HepG2 (cell line): Measurements from ENCODE around the gene LITAFD. TPM values are rescaled to one million over a fixed set of nuclear protein-coding genes. Genes with fewer than 3 reads are reported as not detected.
A peak's percentile ranks its signal among the peaks of the same experiment; 100 is the strongest.

Source experiments
- CSRNP2 ChIP-seq: sonication (generic); formaldehyde crosslinking; conservative IDR thresholded peaks from 2 replicates; pipeline ENCODE4 v1.8.0; 2022; ENCODE audit warnings: low read depth, missing genetic modification reagents
- HHEX ChIP-seq: IDR thresholded peaks from 2 replicates; pipeline ENCODE4 v1.6.1; 2016; ENCODE audit warnings: control low read depth
- KAT8 ChIP-seq: IDR thresholded peaks from 2 replicates; pipeline ENCODE4 v1.6.1; 2016; ENCODE audit warnings: missing genetic modification reagents, missing compliant biosample characterization
- PATZ1 ChIP-seq: sonication (generic); formaldehyde crosslinking; IDR thresholded peaks from 2 replicates; pipeline ENCODE4 v1.4.0; 2020; ENCODE audit warnings: missing genetic modification reagents
- ZBTB2 ChIP-seq: sonication (generic); formaldehyde crosslinking; IDR thresholded peaks from 2 replicates; pipeline ENCODE4 v1.8.0; 2022; ENCODE audit warnings: low read depth, missing genetic modification reagents
- ZBTB46 ChIP-seq: sonication (generic); formaldehyde crosslinking; IDR thresholded peaks from 2 replicates; pipeline ENCODE4 v1.4.0; 2020; ENCODE audit warnings: mild to moderate bottlenecking, missing genetic modification reagents, borderline replicate concordance
- ZBTB7A ChIP-seq: sonication (generic); formaldehyde crosslinking; IDR thresholded peaks from 2 replicates; pipeline ENCODE4 v1.8.0; 2022; ENCODE audit warnings: mild to moderate bottlenecking, missing genetic modification reagents
- ZHX2 ChIP-seq, 2 experiments: sonication (generic) in 1 of 2; formaldehyde crosslinking in 1 of 2; IDR thresholded peaks; 2 replicates each; pipeline versions ENCODE4 v1.6.1 to v1.9.0; 2014 to 2022; ENCODE audit warnings: antibody characterized with exemption in 1 of 2, borderline replicate concordance in 1 of 2, inconsistent platforms in 1 of 2, low read depth in 1 of 2, missing genetic modification reagents in 1 of 2
- ZNF10 ChIP-seq: sonication (generic); formaldehyde crosslinking; IDR thresholded peaks from 2 replicates; pipeline ENCODE4 v1.4.0; 2020; ENCODE audit warnings: mild to moderate bottlenecking, low read depth, missing genetic modification reagents, borderline replicate concordance
- ZNF30 ChIP-seq: sonication (generic); formaldehyde crosslinking; IDR thresholded peaks from 2 replicates; pipeline ENCODE4 v1.5.0; 2020; ENCODE audit warnings: mild to moderate bottlenecking, missing genetic modification reagents
- ZNF788 ChIP-seq: sonication (generic); formaldehyde crosslinking; IDR thresholded peaks from 2 replicates; pipeline ENCODE4 v1.5.0; 2020; ENCODE audit warnings: mild to moderate bottlenecking, missing genetic modification reagents, borderline replicate concordance
- ZSCAN12 ChIP-seq: sonication (generic); formaldehyde crosslinking; IDR thresholded peaks from 2 replicates; pipeline ENCODE4 v1.9.0; 2021; ENCODE audit warnings: mild to moderate bottlenecking, missing genetic modification reagents
- ZSCAN29 ChIP-seq: sonication (generic); formaldehyde crosslinking; conservative IDR thresholded peaks from 2 replicates; pipeline ENCODE4 v1.4.0; 2020; ENCODE audit warnings: mild to moderate bottlenecking, missing genetic modification reagents
- polyA plus RNA-seq, 8 experiments: library from polyadenylated mRNA; depleted of rRNA in 3 of 8; stranded (reverse) in 7 of 8; unstranded in 1 of 8; fragments of >200 nt; fragmentation: Illumina TruSeq in 4 of 8; extraction: Trizol in 4 of 8; gene quantifications; 2 replicates each; pipeline versions ENCODE4 v1.2.1 to v1.2.3, GENCODE V29; 2011 to 2016; ENCODE audit warnings: low read depth in 4 of 8, missing spikeins in 1 of 8, mixed read lengths in 1 of 8; ENCODE audit not compliant: insufficient read depth in 1 of 8
- total RNA-seq, 5 experiments: library from RNA; depleted of rRNA; stranded (reverse); fragments of >200 nt; fragmentation: Illumina TruSeq; extraction: Trizol; gene quantifications; 2 replicates each; pipeline ENCODE4 v1.2.3, GENCODE V29; 2016; ENCODE audit warnings: low read depth in 1 of 5

The LITAFD gene
- total and polyA plus RNA-seq, 2 of the 13 experiments (the other 11 are each of a cell fraction or from before 2014, with no cell fraction given) = not detected

- peak; percentile 100 for TF ChIP-seq PATZ1 (CRISPR knock-in tag)
- TF ChIP-seq ZSCAN29 (CRISPR knock-in tag) = peak; percentile 96
- TF ChIP-seq ZNF30 (CRISPR knock-in tag) = no peak
- TF ChIP-seq KAT8 (CRISPR knock-in tag) = peak; percentile 90
- peak; percentile 66; the same call in 1 of the 2 replicates for TF ChIP-seq ZHX2 (IDR thresholded peaks at IDR 0.05; ENCODE audit: low read depth)
- TF ChIP-seq ZHX2 (CRISPR knock-in tag; IDR thresholded peaks at IDR 0.05; ENCODE audit: borderline replicate concordance) = peak; percentile 48; the same call in 1 of the 2 replicates
- TF ChIP-seq HHEX (CRISPR knock-in tag) = 0 out of 2 replicates have a peak, but pooled peaks have one; percentile 6
- peak; percentile 100 for TF ChIP-seq ZNF788 (CRISPR knock-in tag)
- TF ChIP-seq ZNF10 (CRISPR knock-in tag) = 0 out of 2 replicates have a peak, but pooled peaks have one; percentile 62
- TF ChIP-seq CSRNP2 (CRISPR knock-in tag) = peak; percentile 87; the same call in 1 of the 2 replicates
- 0 out of 2 replicates have a peak, but pooled peaks have one; percentile 94 for TF ChIP-seq ZBTB46
- peak; percentile 93; the same call in 1 of the 2 replicates for TF ChIP-seq ZSCAN12 (CRISPR knock-in tag)
- TF ChIP-seq ZBTB7A (CRISPR knock-in tag) = peak; percentile 94
- TF ChIP-seq ZBTB2 = peak; percentile 63
These were observed 18.3 kb upstream of the LITAFD start (continued) for GRCh38 chr16:8863594-8864424.
